Inflammatory macrophage (primary cell): ENCODE data around the gene SV2C.
"Not testable (repeated sequence)": the region's sequence is repeated elsewhere in the genome, so short reads cannot be mapped to it uniquely, and the experiment has no call there.

Source experiments
- DNase-seq, 2 donors: peaks; one replicate each; pipeline ENCODE4 v3.0.0-alpha.2; 2020 to 2022

Gene SV2C

GRCh38 chr5:76305269-76305668 lies 222.1 kb downstream of the SV2C start:
- DNase-seq: peak; percentile 73 to 91

GRCh38 chr5:76305775-76306174 lies 222.6 kb downstream of the SV2C start:
- DNase-seq: no peak

- no peak for DNase-seq
Measured at GRCh38 chr5:76310208-76310607, 227.0 kb downstream of the SV2C start.

- DNase-seq: no peak
Measured at GRCh38 chr5:76312783-76313182, 229.6 kb downstream of the SV2C start.

DNA sequence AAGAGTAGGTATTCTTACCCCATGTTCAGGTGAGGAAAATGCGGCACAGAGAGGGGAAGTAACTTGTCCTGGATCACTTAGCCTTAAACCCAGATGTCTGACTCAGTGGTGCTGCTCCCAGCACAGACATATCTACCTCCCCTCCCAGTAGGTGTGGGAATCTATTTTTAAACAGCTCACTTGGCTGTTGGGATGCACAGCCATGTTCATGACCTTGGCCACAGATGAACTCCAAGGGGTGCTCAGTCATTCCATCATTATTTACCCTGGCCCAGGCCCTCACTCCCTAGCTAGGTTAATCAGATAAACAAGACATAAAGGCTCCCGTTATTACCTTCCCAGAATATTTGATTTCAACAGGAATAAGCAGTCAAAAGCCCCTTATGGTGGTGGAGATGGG lies 231.5 kb downstream of the SV2C start:
- no peak for DNase-seq

GRCh38 chr5:76319673-76320072 lies 236.5 kb downstream of the SV2C start:
- no peak for DNase-seq

- DNase-seq: not testable (repeated sequence)
Measured at GRCh38 chr5:76323494-76323893, 240.3 kb downstream of the SV2C start.

GRCh38 chr5:76325326-76325725 lies 242.1 kb downstream of the SV2C start:
- no peak for DNase-seq

GRCh38 chr5:76325876-76326491 lies 242.8 kb downstream of the SV2C start:
- no peak for DNase-seq

DNA sequence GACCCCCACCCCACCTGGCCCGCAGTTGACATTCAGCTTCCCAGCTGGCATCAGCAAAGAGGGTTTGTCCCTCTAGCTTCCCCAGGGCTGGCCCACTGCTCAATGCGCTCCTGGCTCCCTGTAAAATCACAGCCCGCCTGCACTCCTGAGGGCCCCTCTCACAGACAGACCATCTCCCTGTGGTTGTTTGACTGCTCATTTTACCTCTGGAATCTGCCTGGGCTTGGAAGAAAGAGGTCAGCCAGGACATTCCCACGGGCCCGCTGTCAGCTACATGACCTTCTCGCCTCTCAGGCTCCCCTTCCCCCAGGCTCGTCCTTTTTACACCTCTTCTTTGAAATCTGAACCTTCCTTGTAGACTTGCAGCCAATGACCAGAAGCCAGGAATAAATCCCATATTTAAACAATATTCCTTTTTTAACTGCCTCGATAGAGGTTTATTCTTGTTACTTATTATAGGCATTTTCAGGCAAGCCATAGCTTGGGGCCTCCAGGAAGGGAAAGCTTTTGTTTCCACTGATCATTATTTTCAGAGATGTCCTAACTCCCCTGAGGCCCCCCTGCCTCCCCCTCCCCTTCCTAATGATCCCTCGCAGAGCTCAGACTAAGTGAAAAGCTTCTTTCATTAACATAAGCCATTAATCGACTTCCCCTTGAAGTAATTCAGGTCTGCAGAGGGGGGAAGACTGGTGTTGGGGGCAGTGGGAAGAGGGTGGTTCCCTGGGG lies 243.6 kb downstream of the SV2C start:
- DNase-seq: no peak

GRCh38 chr5:76329346-76329745 lies 246.2 kb downstream of the SV2C start:
- DNase-seq: no peak

DNA sequence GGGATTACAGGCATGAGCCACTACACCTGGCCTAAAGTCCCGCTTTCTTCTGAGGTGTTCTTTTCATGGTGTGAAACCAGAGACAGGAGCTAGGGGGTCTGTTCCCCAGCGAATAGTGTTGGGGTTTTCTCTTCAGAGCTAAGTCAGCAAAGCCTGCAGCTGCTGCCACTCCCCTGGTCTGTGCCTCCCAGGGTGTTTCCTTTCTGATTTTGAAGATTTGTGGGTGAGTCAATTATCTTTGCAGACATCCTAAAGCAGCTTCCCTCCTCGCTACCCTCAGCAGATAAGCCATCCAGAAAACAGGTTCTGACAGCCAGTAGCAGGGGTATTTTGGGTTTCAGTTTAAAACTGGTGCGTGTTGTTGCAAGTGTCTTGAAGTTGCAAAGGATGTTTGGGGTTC lies 247.9 kb downstream of the SV2C start:
- DNase-seq: no peak

DNA sequence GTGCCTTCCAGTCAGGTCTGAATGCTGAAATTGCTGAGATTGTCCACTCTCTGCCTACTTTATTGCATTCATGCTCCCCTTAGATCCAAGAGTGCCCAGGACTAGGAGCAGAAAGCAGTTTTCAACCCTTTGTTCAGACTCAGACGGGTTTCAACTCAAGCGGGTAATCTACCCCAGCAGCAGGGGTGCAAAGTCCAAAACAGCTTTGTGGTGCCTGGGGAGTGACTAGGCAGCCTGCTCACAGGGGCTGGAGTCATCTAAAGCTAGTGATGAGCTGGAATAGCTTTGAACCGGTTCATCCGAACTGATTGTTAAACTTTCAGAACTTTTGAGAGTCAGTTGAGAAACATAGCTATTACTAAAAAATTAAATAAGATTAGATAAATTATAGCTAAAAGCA lies 248.9 kb downstream of the SV2C start:
- no peak for DNase-seq

DNA sequence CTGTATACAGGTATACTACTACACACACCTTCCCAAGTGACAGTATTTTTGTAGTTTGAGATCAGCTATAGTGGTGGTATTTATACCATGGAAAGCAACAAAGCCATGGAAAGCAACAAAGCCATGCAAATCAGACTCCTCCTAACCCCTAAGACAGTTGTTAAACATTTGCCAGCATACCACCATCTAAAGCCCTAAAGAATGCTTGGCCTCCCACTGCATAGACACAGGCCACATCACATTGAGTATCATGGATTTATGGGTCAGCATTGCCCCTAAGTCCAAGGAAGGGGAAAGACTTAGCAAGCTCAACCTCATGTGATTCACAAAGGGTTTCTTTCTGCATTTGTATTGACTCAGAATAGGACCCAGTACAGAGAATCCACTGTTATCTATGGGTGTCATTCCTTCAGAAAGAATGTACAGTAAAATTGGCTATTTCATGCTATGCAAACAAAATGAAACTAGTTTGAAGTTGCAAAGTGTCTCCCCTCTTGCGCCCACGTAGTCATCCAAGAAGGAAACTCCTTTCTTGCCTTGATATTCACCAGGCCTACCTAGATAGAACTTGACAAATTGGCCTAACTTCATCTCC lies 249.5 kb downstream of the SV2C start:
- DNase-seq: no peak

- DNase-seq: no peak
Measured at GRCh38 chr5:76333571-76333970, 250.4 kb downstream of the SV2C start.

DNA sequence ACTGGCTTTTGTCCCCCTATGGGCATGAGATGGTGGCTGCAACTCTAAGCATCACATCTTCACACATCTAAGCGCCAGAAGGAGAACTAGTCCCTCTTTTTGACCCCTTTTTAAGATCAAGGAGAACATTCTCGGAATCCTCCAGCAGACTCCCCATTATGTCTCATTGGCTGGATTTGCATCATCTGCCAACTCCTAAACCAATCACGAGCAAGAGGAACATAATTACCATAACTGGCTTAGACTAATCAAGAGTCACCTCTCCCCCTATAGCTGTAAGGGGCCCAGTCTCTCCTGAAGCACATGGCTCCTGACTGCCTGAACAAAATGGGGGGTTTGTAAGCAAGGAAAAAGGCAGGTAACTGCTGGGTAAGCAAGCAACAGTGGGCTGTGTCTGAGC lies 251.4 kb downstream of the SV2C start:
- DNase-seq: no peak

- not testable (repeated sequence) for DNase-seq
Measured at GRCh38 chr5:76335451-76335850, 252.3 kb downstream of the SV2C start.

GRCh38 chr5:76336253-76336809 lies 253.1 kb downstream of the SV2C start:
- DNase-seq: not testable (repeated sequence)

- peak; percentile 52 to 55 for DNase-seq
Measured at GRCh38 chr5:76337953-76338451, 254.8 kb downstream of the SV2C start.

DNA sequence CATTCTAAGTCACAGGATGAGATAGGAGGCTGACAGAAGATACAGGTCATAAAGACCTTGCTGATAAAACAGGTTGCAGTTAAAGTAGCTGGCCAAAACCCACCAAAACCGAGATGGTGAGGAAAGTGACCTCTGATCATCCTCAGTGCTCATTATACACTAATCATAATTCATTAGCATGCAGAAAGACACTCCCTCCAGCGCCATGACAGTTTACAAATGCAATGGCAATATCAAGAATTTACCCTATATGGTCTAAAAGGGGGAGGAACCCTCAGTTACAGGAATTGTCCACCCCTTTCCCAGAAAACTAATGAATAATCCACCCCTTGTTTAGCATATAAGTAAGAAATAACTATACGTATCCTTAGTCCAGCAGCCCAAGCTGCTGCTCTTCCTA lies 256.7 kb downstream of the SV2C start:
- no peak for DNase-seq

- peak; percentile 39 to 54 for DNase-seq
Measured at GRCh38 chr5:76341651-76342334, 258.6 kb downstream of the SV2C start.

DNA sequence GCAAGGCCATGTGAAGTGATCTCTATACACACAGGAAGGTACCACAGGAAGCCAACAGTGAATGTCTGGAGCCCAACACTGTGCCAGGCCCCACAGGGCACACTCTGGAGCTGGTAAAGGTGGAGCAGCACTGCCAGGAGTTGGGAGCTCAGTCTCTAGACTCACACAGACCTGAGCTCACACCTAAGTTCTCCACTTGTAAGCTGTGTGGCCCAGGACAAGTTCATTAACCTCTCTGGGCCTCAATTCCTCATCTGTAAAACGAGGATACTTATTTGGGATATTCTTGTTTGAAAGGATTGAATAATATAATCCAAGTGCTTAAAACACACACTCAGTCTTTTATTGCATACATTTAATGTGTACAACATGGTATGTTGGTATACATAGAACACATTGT lies 259.3 kb downstream of the SV2C start:
- no peak for DNase-seq

- no peak for DNase-seq
Measured at GRCh38 chr5:76345582-76345981, 262.4 kb downstream of the SV2C start.
